ENCODE results near the gene AGAP1. TPM values are rescaled to one million over a fixed set of nuclear protein-coding genes. Genes with fewer than 3 reads are reported as not detected.

The AGAP1 gene
- total RNA-seq, 1 donor: 10.8 TPM

DNA sequence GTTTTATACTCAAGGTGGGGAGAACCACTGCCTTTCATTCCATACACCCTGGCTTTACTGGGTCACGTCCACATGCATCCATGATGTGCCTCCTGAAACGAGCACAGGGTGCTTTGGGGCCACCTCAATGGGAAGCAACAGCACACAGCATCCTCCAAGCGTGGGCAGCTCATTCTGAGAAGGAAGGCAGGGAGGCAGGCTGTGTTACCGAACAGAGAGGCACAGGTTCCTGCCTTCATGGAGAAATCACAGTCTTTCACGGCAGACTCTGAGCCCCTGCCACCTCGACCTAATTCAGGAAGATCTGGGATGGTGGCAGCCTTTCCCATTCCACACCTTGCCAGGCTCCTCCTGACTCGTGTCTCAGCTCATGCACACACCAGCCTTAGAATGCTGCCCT, 544.3 kb downstream of the AGAP1 start:
- TF ChIP-seq, protein P1, sequence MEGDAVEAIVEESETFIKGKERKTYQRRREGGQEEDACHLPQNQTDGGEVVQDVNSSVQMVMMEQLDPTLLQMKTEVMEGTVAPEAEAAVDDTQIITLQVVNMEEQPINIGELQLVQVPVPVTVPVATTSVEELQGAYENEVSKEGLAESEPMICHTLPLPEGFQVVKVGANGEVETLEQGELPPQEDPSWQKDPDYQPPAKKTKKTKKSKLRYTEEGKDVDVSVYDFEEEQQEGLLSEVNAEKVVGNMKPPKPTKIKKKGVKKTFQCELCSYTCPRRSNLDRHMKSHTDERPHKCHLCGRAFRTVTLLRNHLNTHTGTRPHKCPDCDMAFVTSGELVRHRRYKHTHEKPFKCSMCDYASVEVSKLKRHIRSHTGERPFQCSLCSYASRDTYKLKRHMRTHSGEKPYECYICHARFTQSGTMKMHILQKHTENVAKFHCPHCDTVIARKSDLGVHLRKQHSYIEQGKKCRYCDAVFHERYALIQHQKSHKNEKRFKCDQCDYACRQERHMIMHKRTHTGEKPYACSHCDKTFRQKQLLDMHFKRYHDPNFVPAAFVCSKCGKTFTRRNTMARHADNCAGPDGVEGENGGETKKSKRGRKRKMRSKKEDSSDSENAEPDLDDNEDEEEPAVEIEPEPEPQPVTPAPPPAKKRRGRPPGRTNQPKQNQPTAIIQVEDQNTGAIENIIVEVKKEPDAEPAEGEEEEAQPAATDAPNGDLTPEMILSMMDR (IDR thresholded peaks at IDR 0.05; ENCODE audit: insufficient read depth, low read depth, low read length): no peak
- H3K4me3 ChIP-seq (ENCODE audit: low read depth, low read length): no peak overlapping the region
- DNase-seq (ENCODE audit: low read depth): no peak

DNA sequence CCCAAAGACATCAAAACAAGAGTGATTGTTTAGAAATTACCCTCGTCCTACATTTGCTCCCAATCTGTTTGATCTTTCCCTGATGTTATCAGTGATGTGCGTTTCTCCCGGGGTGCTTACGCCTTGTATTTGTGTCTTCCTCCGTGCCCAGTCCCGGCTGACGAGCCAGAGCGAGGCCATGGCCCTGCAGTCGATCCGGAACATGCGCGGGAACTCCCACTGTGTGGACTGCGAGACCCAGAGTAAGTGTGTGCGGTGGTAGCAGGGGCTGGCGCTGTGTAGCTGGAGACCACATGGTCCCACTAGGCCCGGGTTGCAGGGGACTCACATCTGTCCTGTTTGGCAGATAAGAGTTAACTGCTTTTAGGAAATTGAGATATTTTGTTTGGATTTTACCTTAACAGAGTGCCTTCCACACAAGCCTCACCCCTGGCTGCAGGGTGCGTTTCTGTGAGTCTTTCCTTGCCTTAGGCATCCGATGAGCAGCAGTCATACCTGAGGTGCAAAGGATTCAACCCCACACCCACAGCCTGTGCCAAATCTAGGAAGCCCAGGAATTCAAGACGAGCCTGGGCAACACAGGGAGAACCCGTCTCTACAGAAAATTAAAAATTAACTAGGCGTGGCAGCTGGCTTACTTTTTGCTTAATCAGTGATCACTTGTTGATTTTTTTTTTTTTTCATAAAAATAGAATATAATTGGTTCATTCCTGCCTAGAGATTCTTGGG, 546.9 kb downstream of the AGAP1 start:
- DNase-seq (ENCODE audit: low read depth): no peak
- TF ChIP-seq, protein P1 (IDR thresholded peaks at IDR 0.05; ENCODE audit: insufficient read depth, low read depth, low read length): no peak
- no peak overlapping the region for H3K4me3 ChIP-seq (ENCODE audit: low read depth, low read length)

DNA sequence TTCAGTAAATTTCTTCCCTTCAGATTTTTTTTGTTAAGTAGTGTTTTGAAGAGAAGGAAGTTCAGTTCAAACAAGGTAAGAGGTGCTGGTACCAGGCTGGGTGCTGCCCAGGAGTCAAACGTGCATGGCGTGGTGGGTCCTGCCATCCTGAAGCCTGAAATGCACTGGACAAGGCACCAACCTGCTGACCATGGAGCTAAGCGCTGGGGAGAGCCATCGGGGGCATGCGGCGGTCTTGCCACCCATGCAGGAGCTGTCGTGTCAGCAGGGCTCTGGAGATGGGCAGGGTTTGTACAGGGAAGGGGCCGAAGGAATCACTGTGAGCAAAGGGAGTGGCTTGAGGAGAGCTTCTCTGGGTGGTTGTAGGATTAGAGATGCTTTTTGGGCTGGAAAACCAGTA, 547.8 kb downstream of the AGAP1 start:
- no peak for DNase-seq (ENCODE audit: low read depth)
- TF ChIP-seq, protein P1 (IDR thresholded peaks at IDR 0.05; ENCODE audit: insufficient read depth, low read depth, low read length): no peak
- no peak overlapping the region for H3K4me3 ChIP-seq (ENCODE audit: low read depth, low read length)

DNA sequence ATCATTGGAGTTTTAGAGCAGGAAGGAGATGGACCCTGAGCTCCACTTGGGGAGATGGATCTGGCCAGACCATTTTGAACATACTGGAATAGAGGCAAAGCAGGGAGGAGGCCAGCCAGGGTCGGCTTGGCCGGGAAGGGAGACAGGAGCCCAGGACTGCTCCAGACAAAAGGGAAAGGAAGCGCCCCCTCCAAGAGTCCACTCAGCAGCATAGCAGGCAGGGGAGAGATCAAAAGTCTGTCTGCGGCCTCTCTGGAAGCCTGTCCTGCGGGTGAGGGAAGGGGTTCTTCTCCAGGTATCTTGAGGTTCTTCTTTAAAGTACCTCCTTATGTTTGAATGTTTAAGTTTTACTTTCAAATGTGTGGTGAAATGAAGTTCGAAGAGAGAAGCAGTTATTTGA, 548.2 kb downstream of the AGAP1 start:
- TF ChIP-seq, protein P1 (IDR thresholded peaks at IDR 0.05; ENCODE audit: insufficient read depth, low read depth, low read length): no peak
- no peak for DNase-seq (ENCODE audit: low read depth)
- no peak overlapping the region for H3K4me3 ChIP-seq (ENCODE audit: low read depth, low read length)

DNA sequence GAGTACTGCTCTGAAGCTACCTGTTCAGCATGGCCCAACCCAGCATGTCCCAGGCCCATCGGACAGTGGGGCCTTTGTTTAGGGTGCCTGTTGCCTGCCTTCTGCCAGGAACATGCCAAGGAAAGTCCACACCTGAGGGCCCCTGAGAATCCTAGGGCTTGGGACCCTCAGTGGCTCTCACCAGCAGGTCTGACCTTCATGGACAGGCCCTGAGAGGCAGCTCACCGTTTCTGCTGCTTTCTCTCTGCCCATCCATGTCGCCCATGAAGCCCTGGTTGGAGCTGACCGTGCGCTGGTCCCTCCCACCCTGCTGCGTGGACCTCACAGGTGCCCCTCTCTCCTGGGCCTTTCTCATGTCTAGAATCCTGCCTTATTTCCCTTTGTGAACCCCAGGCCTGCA, 550.3 kb downstream of the AGAP1 start:
- H3K4me3 ChIP-seq (ENCODE audit: low read depth, low read length): no peak overlapping the region
- TF ChIP-seq, protein P1 (IDR thresholded peaks at IDR 0.05; ENCODE audit: insufficient read depth, low read depth, low read length): no peak
- no peak for DNase-seq (ENCODE audit: low read depth)

DNA sequence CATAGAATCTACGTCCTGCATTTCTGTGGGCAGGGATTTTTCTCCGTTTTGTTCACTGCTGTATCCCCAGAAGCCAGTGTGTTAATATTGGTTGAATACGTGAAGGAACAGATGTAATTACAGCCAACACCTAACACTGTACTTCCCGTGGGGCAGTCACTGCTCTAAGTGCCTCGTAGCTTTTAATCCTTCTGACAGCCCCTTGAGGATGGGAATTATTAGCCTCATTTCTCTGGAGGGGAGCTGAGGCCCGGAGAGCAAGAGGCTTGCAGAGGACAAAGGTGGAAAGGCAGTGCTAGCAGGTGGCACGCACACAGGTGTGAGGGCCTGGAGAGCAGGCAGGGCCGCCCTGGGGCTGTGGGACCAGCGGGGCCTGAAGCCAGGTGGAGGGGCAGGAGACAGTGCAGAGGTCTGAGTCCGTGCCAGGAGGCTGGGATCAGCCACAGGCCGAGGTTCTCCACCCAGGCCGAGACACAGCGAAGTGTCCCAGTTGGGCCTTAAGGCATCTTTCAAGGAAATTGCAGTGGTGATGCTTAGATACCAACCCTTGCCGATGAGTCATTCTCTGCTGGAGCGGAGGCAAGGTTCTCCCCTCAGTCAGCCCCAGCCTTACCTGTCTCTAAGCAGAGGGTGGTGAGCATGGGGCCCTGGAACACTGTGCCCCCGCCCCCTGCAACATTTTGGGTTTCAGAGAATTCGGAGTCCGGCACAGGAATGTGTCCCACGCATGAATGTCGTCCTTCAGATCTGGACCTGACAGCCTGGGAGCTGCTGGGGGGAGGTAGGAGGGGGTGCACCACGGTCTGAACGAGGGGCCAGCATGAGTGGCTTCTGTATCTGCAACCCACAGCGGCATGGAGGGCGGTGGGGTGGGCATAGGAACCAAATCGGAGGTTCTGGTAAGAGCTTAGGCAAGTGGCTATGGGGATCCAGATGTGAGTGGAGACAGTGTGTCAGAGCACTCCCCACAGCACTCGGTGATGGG, 551.7 kb downstream of the AGAP1 start:
- TF ChIP-seq, protein P1 (IDR thresholded peaks at IDR 0.05; ENCODE audit: insufficient read depth, low read depth, low read length): no peak
- no peak overlapping the region for H3K4me3 ChIP-seq (ENCODE audit: low read depth, low read length)
- DNase-seq (ENCODE audit: low read depth): no peak

Measured in fibroblast of villous mesenchyme (primary cell).